ENCODE measurements around the gene CTAGE4. TPM values are rescaled to one million over a fixed set of nuclear protein-coding genes. Genes with fewer than 3 reads are reported as not detected.

Gene CTAGE4
- total RNA-seq, 1 donor from 2014 or later, result 0.43 TPM

Other genes with a start within 250 kb of the CTAGE4 start
- gene OR2F2, start 248.2 kb upstream of the CTAGE4 start, total RNA-seq (ENCODE audit: low replicate concordance), result not detected in 2 replicates
- gene OR2F1, start 228.6 kb upstream of the CTAGE4 start, total RNA-seq (ENCODE audit: low replicate concordance), result not detected in 2 replicates
- gene OR6B1, start 183.1 kb upstream of the CTAGE4 start, total RNA-seq (ENCODE audit: low replicate concordance), result not detected in 2 replicates
- gene OR2A5, start 134.5 kb upstream of the CTAGE4 start, total RNA-seq (ENCODE audit: low replicate concordance), result not detected in 2 replicates
- not detected in 2 replicates for gene OR2A25, start 113.7 kb upstream of the CTAGE4 start, total RNA-seq (ENCODE audit: low replicate concordance)
- gene OR2A12, start 97.2 kb upstream of the CTAGE4 start, total RNA-seq (ENCODE audit: low replicate concordance), result not detected in 2 replicates
- not detected in 2 replicates for gene OR2A2, start 73.9 kb upstream of the CTAGE4 start, total RNA-seq (ENCODE audit: low replicate concordance)
- not detected in 2 replicates for gene OR2A14, start 60.3 kb upstream of the CTAGE4 start, total RNA-seq (ENCODE audit: low replicate concordance)
- 0.97 and 2.1 TPM in 2 replicates for gene ARHGEF35, start 12.4 kb downstream of the CTAGE4 start, total RNA-seq (ENCODE audit: low replicate concordance)
- 0.15 TPM in 1 of 2 replicates, not detected in the other for gene OR2A42, start 56.1 kb downstream of the CTAGE4 start, total RNA-seq (ENCODE audit: low replicate concordance)
- gene OR2A7, start 81.3 kb downstream of the CTAGE4 start, total RNA-seq (ENCODE audit: low replicate concordance), result 0.15 and 0.74 TPM in 2 replicates
- 0.50 and 1.8 TPM in 2 replicates for gene CTAGE8, start 85.8 kb downstream of the CTAGE4 start, total RNA-seq (ENCODE audit: low replicate concordance)
- gene OR2A1, start 129.0 kb downstream of the CTAGE4 start, total RNA-seq (ENCODE audit: low replicate concordance), result not detected in 2 replicates
- 3.7 and 6.4 TPM in 2 replicates for gene ARHGEF5, start 171.9 kb downstream of the CTAGE4 start, total RNA-seq (ENCODE audit: low replicate concordance)
- not detected in 2 replicates for gene NOBOX, start 220.2 kb downstream of the CTAGE4 start, total RNA-seq (ENCODE audit: low replicate concordance)